Esophagus muscularis mucosa (tissue), 4 donors: Measurements from ENCODE around the gene PRDM2. TPM values are rescaled to one million over a fixed set of nuclear protein-coding genes. Genes with fewer than 3 reads are reported as not detected.

Experiments used
- DNase-seq: peaks from one replicate; pipeline ENCODE4 v3.0.0-alpha.2; 2017; ENCODE audit errors: extremely low spot score
- H3K27ac ChIP-seq, 4 donors: fragments of 200-600 bp; sonication (generic); replicated peaks in 1 of 4; 1 replicate in 3 of 4; 2 replicates in 1 of 4; pipeline ENCODE4 v1.5.1; 2016 to 2019; ENCODE audit warnings: mild to moderate bottlenecking in 1 of 4
- H3K27me3 ChIP-seq, 4 donors: fragments of 200-600 bp; sonication (generic); one replicate each; pipeline versions ENCODE4 v1.5.1 to v1.6.0; 2016 to 2019
- H3K36me3 ChIP-seq, 4 donors: fragments of 200-600 bp; sonication (generic); one replicate each; pipeline ENCODE4 v1.5.1; 2016 to 2019
- H3K4me1 ChIP-seq, 4 donors: fragments of 200-600 bp; sonication (generic); one replicate each; pipeline ENCODE4 v1.5.1; 2016 to 2019
- H3K4me3 ChIP-seq, 4 donors: fragments of 200-600 bp; sonication (generic); 1 replicate in 2 of 4; 2 replicates in 2 of 4; pipeline ENCODE4 v1.5.1; 2016 to 2019; ENCODE audit warnings: mild to moderate bottlenecking in 4 of 4, moderate library complexity in 1 of 4
- H3K9me3 ChIP-seq, 4 donors: fragments of 200-600 bp; sonication (generic); 1 replicate in 3 of 4; 2 replicates in 1 of 4; pipeline ENCODE4 v1.5.1; 2016 to 2019
- EP300 ChIP-seq: sonication (generic); formaldehyde crosslinking; IDR thresholded peaks from one replicate; pipeline ENCODE4 v1.6.1; 2017; ENCODE audit warnings: antibody characterized with exemption
- POLR2A ChIP-seq: fragments of 450-650 bp; IDR thresholded peaks from one replicate; pipeline ENCODE4 v1.6.1; 2017; ENCODE audit warnings: antibody characterized with exemption, moderate library complexity, mild to moderate bottlenecking, low read depth
- POLR2AphosphoS5 ChIP-seq, 2 donors: sonication (generic); formaldehyde crosslinking; IDR thresholded peaks; one replicate each; pipeline ENCODE4 v1.6.1; 2017; ENCODE audit warnings: antibody characterized with exemption in 2 of 2
- WGBS: methylation state at CpG from one replicate; pipeline ENCODE4 v1.1.5; 2018; 5-methylcytosine and 5-hydroxymethylcytosine counted together
- intact Hi-C: fragments of 100-400 bp; cut with DNase I; formaldehyde crosslinking; loops from one replicate; pipeline ENCODE4 v1.15.1; 2023
- total RNA-seq, 4 donors: library from RNA; depleted of rRNA; stranded (reverse); fragments of >200 nt; gene quantifications; one replicate each; pipeline versions ENCODE4 v1.1.0 to v1.2.1, GENCODE V29; 2016
- TF ChIP-seq, protein P1 (sequence below), 3 experiments: fragments of 200-600 bp in 2 of 3; fragments of 450-650 bp in 1 of 3; sonication (generic) in 2 of 3; IDR thresholded peaks; one replicate each; pipeline ENCODE4 v1.5.1; 2017 to 2019; ENCODE audit warnings: antibody characterized with exemption in 3 of 3, mild to moderate bottlenecking in 2 of 3, moderate library complexity in 1 of 3

Gene PRDM2
- total RNA-seq, 4 donors from 2014 or later, result 32.5 to 54.6 (median 44.2) TPM

DNA sequence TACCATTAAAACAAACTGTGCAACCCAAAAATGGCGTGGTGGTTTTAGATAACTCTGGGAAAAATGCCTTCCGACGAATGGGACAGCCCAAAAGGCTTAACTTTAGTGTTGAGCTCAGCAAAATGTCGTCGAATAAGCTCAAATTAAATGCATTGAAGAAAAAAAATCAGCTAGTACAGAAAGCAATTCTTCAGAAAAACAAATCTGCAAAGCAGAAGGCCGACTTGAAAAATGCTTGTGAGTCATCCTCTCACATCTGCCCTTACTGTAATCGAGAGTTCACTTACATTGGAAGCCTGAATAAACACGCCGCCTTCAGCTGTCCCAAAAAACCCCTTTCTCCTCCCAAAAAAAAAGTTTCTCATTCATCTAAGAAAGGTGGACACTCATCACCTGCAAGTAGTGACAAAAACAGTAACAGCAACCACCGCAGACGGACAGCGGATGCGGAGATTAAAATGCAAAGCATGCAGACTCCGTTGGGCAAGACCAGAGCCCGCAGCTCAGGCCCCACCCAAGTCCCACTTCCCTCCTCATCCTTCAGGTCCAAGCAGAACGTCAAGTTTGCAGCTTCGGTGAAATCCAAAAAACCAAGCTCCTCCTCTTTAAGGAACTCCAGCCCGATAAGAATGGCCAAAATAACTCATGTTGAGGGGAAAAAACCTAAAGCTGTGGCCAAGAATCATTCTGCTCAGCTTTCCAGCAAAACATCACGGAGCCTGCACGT, 82.1 kb downstream of the PRDM2 start:
- H3K4me1 ChIP-seq, result peaks cover 15 to 52% (median 49%) of the 10 kb centered on the region in 4 donors

DNA sequence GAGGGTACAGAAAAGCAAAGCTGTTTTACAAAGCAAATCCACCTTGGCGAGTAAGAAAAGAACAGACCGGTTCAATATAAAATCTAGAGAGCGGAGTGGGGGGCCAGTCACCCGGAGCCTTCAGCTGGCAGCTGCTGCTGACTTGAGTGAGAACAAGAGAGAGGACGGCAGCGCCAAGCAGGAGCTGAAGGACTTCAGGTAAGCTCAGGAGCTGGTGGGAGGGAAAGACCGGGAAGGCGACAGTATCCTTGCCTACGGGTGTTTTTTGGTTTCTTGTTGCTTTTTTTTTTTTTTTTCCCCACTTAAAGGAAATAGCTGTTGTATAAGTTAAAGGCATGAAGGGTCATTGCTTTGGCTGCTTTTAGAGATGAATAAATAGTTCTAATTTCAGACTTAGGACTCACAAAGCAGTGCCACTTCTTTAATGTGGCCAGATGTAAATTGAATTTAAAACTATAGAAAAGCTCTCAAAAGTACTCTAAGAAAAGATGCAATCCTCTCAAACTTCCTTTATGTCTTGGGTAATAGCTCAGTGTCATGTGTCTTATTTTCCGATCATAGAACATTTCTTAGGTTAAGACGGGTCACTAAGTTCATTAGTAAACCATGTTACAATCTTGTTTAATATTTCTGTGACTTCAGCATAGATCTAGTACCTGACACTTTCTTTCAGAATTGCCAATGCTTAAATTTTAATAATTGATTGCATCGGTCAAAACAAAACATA, 82.8 kb downstream of the PRDM2 start:
- 88% methylated on average over 12 of the region's 12 CpGs for WGBS
- Histone ChIP-seq H3K27me3 (no peaks in the 10 kb centered on the region), H3K27ac (peak overlapping the region in 3 of 4 donors; percentile 2 to 45 (median 24)), H3K9me3 (no peaks in the 10 kb centered on the region), H3K4me3 (peak overlapping the region in 1 of 4 donors; percentile 27), H3K4me1 (peaks cover 15 to 52% (median 49%) of the 10 kb centered on the region in 4 donors), H3K36me3 (peaks cover 26 to 57% (median 44%) of the 10 kb centered on the region in 4 donors)
- TF ChIP-seq, protein P1, sequence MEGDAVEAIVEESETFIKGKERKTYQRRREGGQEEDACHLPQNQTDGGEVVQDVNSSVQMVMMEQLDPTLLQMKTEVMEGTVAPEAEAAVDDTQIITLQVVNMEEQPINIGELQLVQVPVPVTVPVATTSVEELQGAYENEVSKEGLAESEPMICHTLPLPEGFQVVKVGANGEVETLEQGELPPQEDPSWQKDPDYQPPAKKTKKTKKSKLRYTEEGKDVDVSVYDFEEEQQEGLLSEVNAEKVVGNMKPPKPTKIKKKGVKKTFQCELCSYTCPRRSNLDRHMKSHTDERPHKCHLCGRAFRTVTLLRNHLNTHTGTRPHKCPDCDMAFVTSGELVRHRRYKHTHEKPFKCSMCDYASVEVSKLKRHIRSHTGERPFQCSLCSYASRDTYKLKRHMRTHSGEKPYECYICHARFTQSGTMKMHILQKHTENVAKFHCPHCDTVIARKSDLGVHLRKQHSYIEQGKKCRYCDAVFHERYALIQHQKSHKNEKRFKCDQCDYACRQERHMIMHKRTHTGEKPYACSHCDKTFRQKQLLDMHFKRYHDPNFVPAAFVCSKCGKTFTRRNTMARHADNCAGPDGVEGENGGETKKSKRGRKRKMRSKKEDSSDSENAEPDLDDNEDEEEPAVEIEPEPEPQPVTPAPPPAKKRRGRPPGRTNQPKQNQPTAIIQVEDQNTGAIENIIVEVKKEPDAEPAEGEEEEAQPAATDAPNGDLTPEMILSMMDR (IDR thresholded peaks at IDR 0.05), result no peak
- no peak for TF ChIP-seq EP300
- TF ChIP-seq POLR2A, result no peak
- no peak for TF ChIP-seq POLR2AphosphoS5 (IDR thresholded peaks at IDR 0.05)
- no peak for DNase-seq
- intact Hi-C loops, result no loop called here

More for the DNA sequence above, 82.1 kb downstream of the PRDM2 start:
- no peak for DNase-seq
- intact Hi-C loops, result no loop called here
- TF ChIP-seq, protein P1 (IDR thresholded peaks at IDR 0.05), result no peak
- TF ChIP-seq EP300 (no peak), POLR2AphosphoS5 (IDR thresholded peaks at IDR 0.05) (no peak), POLR2A (no peak)
- Histone ChIP-seq H3K36me3 (peaks cover 29 to 64% (median 47%) of the 10 kb centered on the region in 4 donors), H3K27me3 (no peaks in the 10 kb centered on the region), H3K27ac (peak overlapping the region; percentile 2 to 45 (median 14)), H3K4me3 (peak overlapping the region in 1 of 4 donors; percentile 27), H3K9me3 (no peaks in the 10 kb centered on the region)
- WGBS, result 58% methylated on average over 20 of the region's 20 CpGs

DNA sequence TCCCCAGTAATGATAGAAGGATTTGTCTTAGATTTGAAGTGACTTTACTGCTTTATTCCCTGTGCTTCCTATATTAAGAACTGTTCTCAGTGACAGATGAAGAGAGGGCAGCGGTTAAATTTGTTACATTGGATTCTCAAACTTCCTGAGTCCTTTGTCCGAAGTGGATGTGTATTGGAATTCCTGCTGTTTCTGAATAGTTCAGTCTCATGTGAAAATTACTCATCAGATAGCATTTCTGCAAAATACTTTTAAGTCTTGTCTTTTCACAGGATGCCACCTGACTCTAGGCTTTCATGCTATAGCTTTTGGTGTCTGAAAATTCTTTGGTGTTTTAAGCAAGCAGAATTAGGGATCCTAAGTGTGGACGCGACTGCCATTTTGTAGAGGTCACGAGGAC, 83.6 kb downstream of the PRDM2 start:
- Histone ChIP-seq H3K27ac (no peak overlapping the region), H3K27me3 (no peaks in the 10 kb centered on the region), H3K4me3 (no peak overlapping the region), H3K36me3 (peaks cover 21 to 52% (median 42%) of the 10 kb centered on the region in 4 donors), H3K4me1 (peaks cover 15 to 52% (median 49%) of the 10 kb centered on the region in 4 donors), H3K9me3 (no peaks in the 10 kb centered on the region)
- WGBS, result 74% methylated on average over 5 of the region's 5 CpGs
- TF ChIP-seq EP300 (no peak), POLR2A (no peak), POLR2AphosphoS5 (IDR thresholded peaks at IDR 0.05) (no peak)
- TF ChIP-seq, protein P1 (IDR thresholded peaks at IDR 0.05), result no peak
- DNase-seq, result no peak
- intact Hi-C loops, result no loop called here

DNA sequence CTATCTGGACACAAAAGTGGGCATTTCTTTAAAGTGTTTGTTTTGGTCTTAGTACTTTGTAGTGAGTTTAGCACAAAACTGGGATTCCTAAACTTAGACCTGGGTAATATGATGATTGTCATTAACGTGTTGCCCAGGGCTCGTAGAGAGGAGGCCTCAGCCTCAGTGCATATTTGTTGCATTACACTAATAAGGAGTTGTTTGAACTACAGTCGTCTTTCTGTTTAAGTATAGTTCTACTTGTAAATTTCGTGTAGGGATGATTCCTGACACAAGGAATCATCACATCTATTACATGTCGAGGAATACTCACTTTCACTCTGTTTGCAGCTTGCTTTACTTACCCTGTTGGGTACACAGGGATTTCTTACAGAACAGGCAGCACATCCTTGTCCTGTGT, 85.0 kb downstream of the PRDM2 start:
- intact Hi-C loops, result no loop called here
- TF ChIP-seq, protein P1 (IDR thresholded peaks at IDR 0.05), result no peak
- TF ChIP-seq POLR2A (no peak), POLR2AphosphoS5 (IDR thresholded peaks at IDR 0.05) (no peak), EP300 (no peak)
- no peak for DNase-seq
- H3K36me3 ChIP-seq, result peaks cover 11 to 50% (median 37%) of the 10 kb centered on the region in 4 donors
- WGBS, result 43% methylated on average over 5 of the region's 5 CpGs
- H3K27ac ChIP-seq, result peak overlapping the region; percentile 20 to 56 (median 38)
- H3K9me3 ChIP-seq, result no peaks in the 10 kb centered on the region
- peaks cover 15 to 52% (median 49%) of the 10 kb centered on the region in 4 donors for H3K4me1 ChIP-seq
- no peak overlapping the region for H3K4me3 ChIP-seq
- no peaks in the 10 kb centered on the region for H3K27me3 ChIP-seq
